NCI-H2227 (cell line): Measurements from ENCODE around the gene P3H2.
"Not testable (repeated sequence)": the region's sequence is repeated elsewhere in the genome, so short reads cannot be mapped to it uniquely, and the experiment has no call there.

ENCODE experiments used
- DNase-seq: peaks from one replicate; lab custom pipeline; 2025; ENCODE audit not compliant: unreplicated experiment; lab: John Stamatoyannopoulos, UW

P3H2 gene, protein sequence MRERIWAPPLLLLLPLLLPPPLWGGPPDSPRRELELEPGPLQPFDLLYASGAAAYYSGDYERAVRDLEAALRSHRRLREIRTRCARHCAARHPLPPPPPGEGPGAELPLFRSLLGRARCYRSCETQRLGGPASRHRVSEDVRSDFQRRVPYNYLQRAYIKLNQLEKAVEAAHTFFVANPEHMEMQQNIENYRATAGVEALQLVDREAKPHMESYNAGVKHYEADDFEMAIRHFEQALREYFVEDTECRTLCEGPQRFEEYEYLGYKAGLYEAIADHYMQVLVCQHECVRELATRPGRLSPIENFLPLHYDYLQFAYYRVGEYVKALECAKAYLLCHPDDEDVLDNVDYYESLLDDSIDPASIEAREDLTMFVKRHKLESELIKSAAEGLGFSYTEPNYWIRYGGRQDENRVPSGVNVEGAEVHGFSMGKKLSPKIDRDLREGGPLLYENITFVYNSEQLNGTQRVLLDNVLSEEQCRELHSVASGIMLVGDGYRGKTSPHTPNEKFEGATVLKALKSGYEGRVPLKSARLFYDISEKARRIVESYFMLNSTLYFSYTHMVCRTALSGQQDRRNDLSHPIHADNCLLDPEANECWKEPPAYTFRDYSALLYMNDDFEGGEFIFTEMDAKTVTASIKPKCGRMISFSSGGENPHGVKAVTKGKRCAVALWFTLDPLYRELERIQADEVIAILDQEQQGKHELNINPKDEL

DNA sequence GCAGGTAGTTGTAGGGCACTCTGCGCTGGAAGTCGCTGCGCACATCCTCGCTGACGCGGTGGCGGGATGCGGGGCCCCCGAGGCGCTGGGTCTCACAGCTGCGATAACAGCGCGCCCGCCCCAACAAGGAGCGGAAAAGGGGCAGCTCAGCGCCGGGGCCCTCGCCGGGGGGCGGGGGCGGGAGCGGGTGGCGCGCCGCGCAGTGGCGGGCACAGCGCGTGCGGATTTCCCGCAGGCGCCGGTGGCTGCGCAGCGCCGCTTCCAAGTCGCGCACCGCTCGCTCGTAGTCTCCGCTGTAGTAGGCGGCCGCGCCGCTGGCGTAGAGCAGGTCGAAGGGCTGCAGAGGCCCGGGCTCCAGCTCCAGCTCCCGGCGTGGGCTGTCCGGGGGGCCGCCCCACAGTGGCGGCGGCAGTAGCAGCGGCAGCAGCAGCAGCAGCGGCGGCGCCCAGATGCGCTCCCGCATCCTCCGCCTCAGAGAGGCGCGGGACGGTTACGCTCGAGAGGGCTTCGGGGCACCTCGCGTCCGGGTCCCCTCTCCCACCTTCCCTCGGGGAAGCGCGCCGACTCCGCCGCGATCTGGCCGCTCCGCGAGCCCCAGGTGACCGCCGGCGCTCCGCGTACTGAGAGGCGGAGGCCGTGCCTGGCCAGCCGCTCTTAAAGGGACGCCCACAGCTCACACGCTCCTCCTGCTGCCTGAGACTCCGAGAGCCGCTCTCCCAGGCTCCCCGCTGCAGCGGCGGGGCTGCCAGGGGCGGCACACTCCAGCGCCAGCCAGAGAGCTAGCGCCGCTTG, at the start of gene P3H2:
Gene P3H2 (minus strand): TSS at position 629 of the 792 bp plus-strand sequence. CDS start 166 bp downstream, at position 463.
- DNase-seq = peak; percentile 44

DNA sequence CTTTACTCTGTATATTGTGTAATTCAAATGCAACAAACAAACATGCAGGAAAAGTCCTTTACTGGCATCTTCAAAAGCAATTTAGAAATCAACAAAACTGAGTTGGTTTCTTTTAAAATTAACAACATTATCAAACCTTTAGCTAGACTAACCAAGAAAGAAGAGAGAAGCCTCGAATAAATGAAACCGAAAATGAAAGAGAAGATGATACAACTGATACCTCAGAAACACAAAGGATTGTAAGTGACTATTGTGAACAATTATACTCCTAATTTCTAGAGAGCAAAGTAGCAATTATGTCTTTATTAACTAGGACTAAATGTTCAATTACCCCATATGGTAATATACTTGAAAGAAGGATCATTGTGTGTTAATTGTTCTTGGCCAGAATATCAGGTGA, 49.2 kb upstream of the P3H2 start:
- no peak for DNase-seq

DNA sequence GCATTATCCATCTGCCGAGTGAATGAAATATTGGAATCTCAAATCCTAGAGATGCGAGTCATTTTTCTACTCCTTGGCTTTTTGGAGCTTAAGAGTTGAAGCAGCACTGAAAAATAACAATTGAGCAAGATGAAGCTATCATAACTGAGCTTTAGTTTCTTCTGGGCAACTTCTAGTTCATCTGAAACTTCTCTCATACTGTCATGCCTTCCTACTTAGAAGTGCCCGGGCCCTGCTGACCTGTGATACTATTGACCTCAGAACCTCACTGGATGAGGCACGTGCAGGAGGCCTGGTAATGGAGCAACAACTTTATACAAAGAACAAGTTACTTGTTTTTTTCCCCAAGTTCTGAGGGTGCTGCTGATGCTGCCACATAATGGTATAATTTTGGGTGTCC, 48.5 kb upstream of the P3H2 start:
- no peak for DNase-seq

DNA sequence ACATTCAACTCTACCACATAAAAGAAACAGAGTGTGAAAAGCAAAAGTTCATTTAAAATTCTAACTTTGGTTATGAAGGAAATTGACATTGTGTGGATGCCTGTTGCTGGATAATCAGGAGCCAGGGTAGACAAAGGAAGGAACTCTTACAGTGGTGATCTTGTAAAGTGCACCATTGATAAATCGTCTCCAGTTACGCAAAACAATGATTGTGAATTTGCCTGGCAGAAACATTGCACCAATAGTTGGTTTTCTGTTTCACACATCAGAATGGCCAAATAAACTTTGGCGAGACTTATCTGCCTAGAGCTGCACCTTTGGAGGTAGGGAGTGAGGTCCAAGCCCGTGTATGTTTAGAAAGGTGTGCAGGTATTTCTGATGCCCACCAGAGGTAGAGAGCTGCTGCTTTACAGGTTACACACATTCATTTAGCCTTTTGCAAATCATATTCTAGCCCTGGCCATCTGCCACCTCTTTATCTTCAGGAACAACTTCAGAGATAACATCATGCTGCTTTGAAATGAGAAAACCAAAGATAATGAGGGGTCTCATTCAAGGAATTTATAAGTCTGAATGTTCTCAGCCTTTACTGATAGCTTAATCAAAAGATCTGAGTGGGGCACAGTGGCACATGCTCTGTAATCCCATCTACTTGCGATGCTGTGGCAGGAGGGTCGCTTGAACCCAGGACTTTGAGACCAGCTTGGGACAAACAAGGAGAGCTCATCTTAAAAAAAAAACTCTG, 47.4 kb upstream of the P3H2 start:
- DNase-seq = no peak

DNA sequence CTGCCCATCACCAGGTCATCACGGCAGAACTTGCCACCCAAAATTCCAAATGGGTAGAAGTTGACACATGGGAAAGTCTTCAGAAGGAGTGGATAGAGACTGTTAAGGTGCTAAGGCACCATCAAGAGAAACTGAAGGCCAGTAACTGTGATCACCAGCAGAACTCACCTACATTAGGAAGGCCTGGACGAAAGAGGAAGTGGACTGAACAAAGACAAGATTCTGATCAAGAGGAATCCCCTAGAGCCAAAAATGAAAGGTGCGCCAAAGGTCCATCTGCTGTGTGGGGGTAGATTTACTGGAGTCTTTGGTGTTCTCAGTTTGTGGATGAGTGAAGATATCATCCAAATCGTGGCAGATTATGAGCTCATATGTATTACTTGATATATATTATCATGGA, 46.3 kb upstream of the P3H2 start:
- no peak for DNase-seq

DNA sequence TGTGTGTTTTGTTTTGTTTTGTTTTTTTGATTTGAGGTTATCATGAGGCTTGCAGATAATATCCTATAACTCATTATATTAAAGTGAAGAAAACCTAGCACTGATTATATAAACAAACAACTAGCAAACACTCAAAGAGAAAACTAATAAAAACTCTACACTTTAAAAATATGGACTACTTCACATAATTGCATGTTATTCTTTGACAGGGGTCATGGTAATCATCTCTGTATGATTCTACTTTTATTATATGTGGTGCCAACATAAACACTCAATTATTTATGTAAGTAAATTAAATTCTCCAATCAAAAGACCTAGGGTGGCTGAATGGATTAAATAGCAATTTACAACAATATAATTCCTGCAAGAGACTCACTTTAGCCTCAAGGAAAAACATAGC, 44.6 kb upstream of the P3H2 start:
- no peak for DNase-seq

DNA sequence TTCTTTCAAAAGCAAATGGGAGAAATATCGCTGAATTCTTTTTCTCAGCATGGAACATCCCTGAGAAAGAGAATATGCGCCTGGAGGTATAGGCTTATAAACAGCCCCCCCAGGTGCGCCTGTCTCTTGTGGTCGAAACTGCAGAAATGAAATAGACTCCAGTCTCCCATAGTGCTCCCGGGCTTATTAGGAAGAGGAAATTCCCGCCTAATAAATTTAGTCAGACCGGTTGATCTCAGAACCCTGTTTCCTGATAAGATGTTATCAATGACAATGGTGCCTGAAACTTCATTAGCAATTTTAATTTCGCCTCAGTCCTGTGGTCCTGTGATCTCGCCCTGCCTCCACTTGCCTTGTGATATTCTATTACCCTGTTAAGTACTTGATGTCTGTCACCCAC, 41.3 kb upstream of the P3H2 start:
- DNase-seq = not testable (repeated sequence)

DNA sequence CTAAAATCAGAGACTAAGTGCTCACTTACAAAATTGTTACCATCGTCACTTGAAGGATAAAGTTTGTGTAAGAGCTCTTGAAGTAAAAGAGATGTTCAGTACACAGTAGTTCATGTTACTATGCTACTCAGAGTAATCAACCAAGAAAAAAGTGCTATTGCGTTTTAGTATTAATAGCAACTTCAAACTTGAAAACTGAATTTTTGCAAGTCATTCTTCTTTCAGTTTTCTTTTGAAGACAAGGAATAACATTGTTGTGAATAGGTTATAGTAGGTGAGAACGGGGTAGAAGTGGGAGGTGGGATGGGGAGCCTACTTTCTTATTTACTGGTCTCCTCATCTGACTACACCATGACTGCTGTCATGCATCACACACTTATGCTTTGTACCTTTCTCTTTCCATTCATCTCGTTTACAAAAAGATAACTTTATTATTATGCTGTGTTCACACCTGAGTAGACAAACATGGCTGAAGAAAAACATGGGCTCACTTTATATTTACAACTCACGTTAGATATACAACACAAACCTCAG, 39.3 kb upstream of the P3H2 start:
- DNase-seq = no peak

DNA sequence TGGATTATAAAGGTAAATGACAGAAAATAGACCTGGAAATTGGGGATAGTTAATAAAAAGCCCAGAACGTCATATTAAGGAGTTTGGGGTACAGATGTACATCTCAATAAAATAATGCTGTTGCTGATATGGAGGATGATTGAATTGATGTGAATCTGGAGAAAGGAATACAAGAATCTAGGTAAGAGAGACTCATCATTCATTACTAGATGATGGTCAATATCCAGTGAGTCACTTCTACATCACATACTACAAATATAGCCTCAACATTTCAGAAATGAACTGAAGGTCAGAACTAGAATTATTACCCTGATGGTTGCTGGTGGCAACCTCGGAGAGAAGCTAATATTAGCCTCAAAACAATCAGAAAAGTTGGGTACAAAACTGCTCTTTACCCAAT, 37.6 kb upstream of the P3H2 start:
- DNase-seq = no peak

DNA sequence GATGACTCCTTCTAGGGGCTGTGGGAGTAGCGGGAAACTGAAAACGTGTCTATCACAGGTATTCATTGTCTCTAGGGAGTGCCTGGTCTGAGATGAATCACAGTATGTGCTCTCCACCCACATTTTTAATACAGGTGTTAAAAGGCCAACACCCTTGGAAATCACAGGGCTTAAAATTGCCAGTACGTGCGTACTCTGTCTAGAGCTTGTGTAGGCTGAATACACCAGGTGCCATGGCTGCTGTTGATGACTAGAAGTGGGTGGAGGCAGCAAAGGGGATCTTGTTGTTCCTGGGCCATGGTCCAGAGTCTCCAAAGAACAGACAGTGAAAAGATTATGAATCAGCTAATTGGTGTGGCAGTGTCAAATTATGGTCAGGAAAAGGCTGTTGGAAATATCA, 35.1 kb upstream of the P3H2 start:
- no peak for DNase-seq

DNA sequence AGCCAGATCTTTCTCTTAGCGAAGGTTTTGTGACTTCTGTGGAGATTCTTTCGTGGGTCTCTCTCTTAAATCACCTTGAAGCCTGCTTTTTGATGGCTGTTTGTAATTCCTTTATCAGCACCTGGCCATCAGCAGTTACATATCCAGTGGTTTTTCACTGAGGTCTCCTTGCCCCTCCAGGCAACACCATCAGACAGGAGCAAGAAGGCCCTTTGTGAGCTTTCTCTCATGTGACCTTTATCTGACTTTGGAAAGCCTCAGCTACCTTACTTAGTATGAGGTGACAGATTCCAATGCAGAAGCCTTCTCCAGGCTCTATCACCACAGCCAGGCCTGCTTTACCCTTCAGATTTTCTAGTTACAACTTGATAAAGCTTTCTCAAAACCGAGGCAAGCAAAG, 30.0 kb upstream of the P3H2 start:
- no peak for DNase-seq

DNA sequence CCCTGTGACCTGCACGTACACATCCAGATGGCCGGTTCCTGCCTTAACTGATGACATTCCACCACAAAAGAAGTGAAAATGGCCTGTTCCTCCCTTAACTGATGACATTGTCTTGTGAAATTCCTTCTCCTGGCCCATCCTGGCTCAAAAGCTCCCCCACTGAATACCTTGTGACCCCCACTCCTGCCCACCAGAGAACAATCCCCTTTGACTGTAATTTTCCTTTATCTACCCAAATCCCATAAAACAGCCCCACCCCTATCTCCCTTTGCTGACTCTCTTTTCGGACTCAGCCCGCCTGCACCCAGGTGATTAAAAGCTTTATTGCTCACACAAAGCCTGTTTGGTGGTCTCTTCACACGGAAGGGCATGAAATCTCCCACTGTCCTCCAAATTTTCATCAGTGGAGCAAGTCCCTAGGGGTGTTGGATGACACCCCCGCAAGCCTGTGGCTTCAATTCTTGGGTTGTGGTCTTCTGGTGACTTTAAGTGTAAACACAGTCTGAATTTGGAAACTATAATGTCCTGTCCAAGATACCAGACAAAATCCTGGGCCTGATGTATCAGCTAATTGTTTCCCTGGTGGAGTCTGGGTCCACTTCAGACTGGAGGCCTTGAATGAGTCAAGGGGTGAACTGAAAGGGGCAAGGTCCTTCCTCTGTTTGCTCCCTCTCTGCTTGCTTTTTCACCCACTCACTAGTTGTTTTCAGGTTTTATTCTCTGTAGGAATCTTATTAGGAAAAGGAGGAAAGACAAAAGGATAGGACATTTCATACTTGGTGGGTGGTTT, 29.3 kb upstream of the P3H2 start:
- DNase-seq = not testable (repeated sequence)

DNA sequence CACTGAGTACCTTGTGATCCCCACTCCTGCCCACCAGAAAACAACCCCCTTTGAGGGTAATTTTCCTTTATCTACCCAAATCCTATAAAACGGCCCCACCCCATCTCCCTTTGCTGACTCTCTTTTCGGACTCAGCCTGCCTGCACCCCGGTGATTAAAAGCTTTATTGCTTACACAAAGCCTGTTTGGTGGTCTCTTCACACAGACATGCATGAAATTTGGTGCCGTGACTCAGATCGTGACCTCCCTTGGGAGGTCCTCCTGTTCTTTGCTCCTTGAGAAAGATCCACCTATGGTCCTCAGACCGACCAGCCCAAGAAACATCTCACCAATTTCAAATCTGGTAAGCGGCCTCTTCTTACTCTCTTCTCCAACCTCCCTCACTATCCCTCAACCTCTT, 24.1 kb upstream of the P3H2 start:
- DNase-seq = not testable (repeated sequence)

DNA sequence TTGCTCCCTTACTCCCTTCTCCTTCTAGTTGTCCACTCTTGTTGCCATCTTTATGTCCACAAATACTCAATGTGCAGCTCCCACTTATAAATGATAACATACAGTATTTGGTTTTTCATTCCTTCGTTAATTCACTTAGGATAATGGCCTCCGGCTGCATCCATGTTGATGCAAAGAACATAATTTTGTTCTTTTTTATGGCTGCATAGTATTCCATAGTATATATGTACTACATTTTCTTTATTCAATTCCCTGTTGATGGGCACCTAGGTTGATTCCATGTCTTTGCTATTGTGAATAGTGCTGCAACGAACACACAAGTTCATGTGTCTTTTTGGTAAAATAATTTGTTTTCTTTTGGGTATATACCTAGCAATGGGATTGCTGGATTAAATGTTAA, 21.3 kb upstream of the P3H2 start:
- no peak for DNase-seq

DNA sequence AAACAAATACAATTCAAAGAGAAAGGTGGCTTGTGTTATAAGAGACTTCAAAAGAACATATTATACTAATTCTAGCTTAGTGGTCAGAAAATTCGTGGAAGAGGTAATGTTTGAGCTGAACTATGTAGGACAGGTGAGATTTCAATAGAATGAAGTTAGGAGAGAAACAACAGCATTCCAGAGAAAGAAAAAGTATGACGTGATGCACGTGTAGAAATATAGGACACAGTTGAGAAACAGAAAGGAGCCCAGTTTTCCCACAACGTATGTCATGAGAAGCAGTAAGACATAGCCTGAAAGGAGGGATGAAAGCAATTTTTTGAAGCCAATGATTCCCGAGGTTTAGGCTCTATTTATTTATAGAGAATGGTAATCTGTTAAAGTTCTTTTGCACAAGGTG, 18.7 kb upstream of the P3H2 start:
- no peak for DNase-seq

DNA sequence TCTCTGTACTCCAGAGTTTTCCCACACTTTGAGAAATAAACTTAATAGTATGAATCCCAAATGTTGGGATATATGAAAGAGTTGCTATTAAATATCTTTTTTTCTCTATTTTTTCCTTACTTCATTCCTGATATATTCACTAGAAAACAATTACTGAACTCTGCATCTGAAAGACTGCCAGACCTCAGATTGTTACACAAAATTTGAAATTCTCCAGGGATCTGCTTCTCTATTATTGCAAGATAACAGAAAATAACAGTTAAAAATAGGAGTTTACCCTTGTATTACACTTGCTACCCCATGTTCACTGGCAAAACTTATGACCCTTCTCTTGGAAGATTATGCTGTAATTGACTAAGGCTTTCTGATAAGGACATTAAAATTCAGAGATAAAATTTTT, 11.7 kb upstream of the P3H2 start:
- DNase-seq = no peak

DNA sequence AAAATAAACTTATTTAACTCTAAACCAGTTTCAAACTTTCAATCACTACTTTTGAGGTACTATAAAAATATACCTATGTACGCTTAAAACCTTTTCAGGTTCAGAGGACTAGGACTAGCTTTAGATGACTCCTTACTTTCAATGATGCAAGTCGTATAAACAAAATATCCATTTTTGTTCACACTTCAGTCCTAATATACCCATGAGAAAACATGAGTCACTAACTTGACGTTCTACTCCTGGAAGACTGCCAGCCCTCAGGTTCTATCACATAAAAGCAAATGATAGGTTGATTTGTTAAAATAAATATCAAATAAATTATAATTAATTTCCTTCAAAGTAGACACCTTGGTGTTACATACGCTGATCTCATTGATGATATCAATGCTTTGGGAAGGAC, 10.6 kb upstream of the P3H2 start:
- DNase-seq = no peak

DNA sequence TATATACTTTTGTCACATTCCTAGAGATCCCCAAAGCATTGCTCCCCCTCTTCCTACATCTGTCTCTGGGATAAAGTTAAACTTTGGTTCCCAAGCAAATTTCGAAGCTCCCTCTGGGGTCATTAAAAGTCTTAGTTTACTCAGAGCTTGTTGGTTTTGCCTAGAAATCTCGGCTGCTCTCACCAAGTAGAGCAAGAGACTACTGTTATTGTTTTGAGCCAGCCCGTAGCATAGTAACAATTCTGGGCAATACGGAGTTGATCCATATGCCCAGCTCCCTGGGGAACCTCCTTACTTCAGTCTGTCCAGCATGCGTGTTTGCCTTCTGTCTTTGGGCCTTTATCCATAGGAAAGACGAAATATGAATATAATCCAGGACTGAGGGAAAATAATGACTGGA, 10.0 kb upstream of the P3H2 start:
- no peak for DNase-seq

DNA sequence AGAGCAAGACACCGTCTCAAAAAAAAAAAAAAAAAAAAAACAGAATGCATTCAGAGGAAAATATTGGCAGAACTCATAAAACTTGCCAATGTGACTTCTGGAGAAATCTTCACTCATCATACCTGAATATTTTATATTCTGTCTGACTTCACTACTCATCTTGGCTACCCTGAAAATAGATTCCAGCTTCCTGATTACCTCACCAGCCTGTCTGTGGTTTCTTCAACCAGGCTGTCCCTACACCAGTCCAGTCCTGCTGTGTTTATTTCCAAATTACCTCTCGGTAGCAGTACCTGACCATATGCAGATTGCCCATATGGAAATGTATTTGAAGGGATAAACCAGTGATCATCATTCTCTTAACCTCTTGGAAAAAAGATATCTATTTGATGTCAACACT, 9.3 kb upstream of the P3H2 start:
- no peak for DNase-seq

DNA sequence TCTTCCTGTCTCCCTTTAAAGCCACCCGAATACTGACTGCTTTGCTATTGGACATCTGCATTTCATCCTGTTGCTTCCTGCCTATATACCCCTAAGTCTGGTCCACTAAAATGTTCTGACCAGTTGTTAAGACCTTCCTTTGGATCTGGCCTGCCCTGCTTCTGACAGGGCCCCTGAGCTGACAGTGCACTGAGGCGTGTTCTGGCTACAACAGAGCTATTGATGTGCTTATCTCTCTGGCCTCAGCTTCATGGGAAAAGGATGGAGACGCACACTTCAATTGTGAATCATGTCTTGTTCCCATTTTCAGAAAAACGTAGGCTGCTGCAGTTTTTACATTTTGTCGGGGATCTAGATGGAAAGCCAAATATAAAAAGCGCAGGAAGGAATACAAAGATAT, 7.1 kb upstream of the P3H2 start:
- no peak for DNase-seq
